H1 (cell line): ENCODE results near the gene MX1. TPM values are rescaled to one million over a fixed set of nuclear protein-coding genes. Genes with fewer than 3 reads are reported as not detected.

Experiments used
- CTCF ChIA-PET: fragments of 300-600 bp; sonication (Branson Sonifier 250); formaldehyde crosslinking; loops from one replicate; lab custom pipeline; 2021; ENCODE audit not compliant: partially characterized antibody; lab: Charles Lee
- POLR2A ChIA-PET: fragments of 300-600 bp; sonication (Branson Sonifier 250); formaldehyde crosslinking; loops from one replicate; lab custom pipeline; 2021; ENCODE audit warnings: inconsistent platforms; ENCODE audit not compliant: partially characterized antibody; lab: Charles Lee
- DNase-seq, 2 experiments: peaks; one replicate each; pipeline versions ENCODE4 v3.0.0 to v3.0.0-alpha.2; 2010 to 2022; ENCODE audit warnings: low spot score in 2 of 2, low read depth in 1 of 2, mixed read lengths in 1 of 2
- FAIRE-seq: peaks from 2 replicates; lab custom pipeline; 2011; peaks lifted over from hg19 to GRCh38; lab: Jason Lieb, UNC
- H2AFZ ChIP-seq: 2 replicates; pipeline ENCODE4 v1.8.1; 2012; ENCODE audit warnings: low read length, inconsistent platforms
- H2AK5ac ChIP-seq: 2 replicates; pipeline ENCODE4 v1.6.1; 2013; ENCODE audit warnings: low read depth, low read length
- H2BK120ac ChIP-seq: replicated peaks from 2 replicates; pipeline ENCODE3; 2013; ENCODE audit warnings: low read depth, low read length, inconsistent platforms
- H2BK12ac ChIP-seq: 2 replicates; pipeline ENCODE4 v1.6.1; 2013; ENCODE audit warnings: low read depth, low read length
- H2BK15ac ChIP-seq: 2 replicates; pipeline ENCODE4 v1.6.1; 2013; ENCODE audit warnings: low read length
- H2BK20ac ChIP-seq: 2 replicates; pipeline ENCODE4 v1.6.1; 2013; ENCODE audit warnings: low read length
- H2BK5ac ChIP-seq: 2 replicates; pipeline ENCODE4 v1.6.1; 2013; ENCODE audit warnings: low read depth, low read length
- H3K14ac ChIP-seq: 2 replicates; pipeline ENCODE4 v1.6.1; 2013; ENCODE audit warnings: inconsistent platforms; ENCODE audit not compliant: insufficient read length
- H3K18ac ChIP-seq: 2 replicates; pipeline ENCODE4 v1.6.1; 2013; ENCODE audit warnings: low read length; ENCODE audit errors: extremely low read depth
- H3K23ac ChIP-seq: 2 replicates; pipeline ENCODE4 v1.6.1; 2013; ENCODE audit warnings: inconsistent platforms; ENCODE audit not compliant: insufficient read length
- H3K23me2 ChIP-seq: 2 replicates; pipeline ENCODE4 v1.6.1; 2013; ENCODE audit warnings: low read depth, low read length
- H3K27ac ChIP-seq: 2 replicates; pipeline ENCODE4 v1.6.1; 2011; ENCODE audit warnings: low read depth, low read length, inconsistent platforms
- H3K27me3 ChIP-seq, 4 experiments: replicated peaks in 1 of 4; 1 replicate in 1 of 4; 2 replicates in 3 of 4; pipeline versions ENCODE4 v1.6.1 to v1.8.1; 2011 to 2013; ENCODE audit warnings: low read length in 3 of 4, mild to moderate bottlenecking in 3 of 4, inconsistent platforms in 2 of 4, mixed read lengths in 2 of 4, moderate library complexity in 1 of 4; ENCODE audit not compliant: control insufficient read depth in 3 of 4, insufficient read depth in 3 of 4; ENCODE audit errors: extremely low read depth in 1 of 4
- H3K36me3 ChIP-seq, 4 experiments: 2 replicates each; pipeline versions ENCODE4 v1.6.1 to v1.8.1; 2011 to 2013; ENCODE audit warnings: mild to moderate bottlenecking in 4 of 4, low read length in 3 of 4, moderate library complexity in 2 of 4, control low read depth in 1 of 4, inconsistent platforms in 1 of 4; ENCODE audit not compliant: insufficient read depth in 4 of 4, control insufficient read depth in 2 of 4
- H3K4ac ChIP-seq: replicated peaks from 2 replicates; pipeline ENCODE3; 2013; ENCODE audit warnings: low read length, low read depth, mixed read lengths, inconsistent platforms; ENCODE audit not compliant: insufficient read length
- H3K4me1 ChIP-seq, 4 experiments: replicated peaks in 1 of 4; 1 replicate in 1 of 4; 2 replicates in 3 of 4; pipeline versions ENCODE4 v1.6.1 to v1.8.1; 2011 to 2013; ENCODE audit warnings: low read length in 3 of 4, inconsistent platforms in 2 of 4, mixed read lengths in 1 of 4; ENCODE audit not compliant: insufficient read depth in 4 of 4, control insufficient read depth in 3 of 4
- H3K4me2 ChIP-seq, 2 experiments: 2 replicates each; pipeline versions ENCODE4 v1.6.1 to v1.8.1; 2011 to 2013; ENCODE audit warnings: low read depth in 2 of 2, low read length in 2 of 2, control low read depth in 1 of 2, inconsistent platforms in 1 of 2, mild to moderate bottlenecking in 1 of 2; ENCODE audit not compliant: insufficient read depth in 1 of 2
- H3K4me3 ChIP-seq, 4 experiments: fragments of 200-600, 300-600 bp in 1 of 4; sonication (generic), shearing (Covaris generic), sonication (Bioruptor Twin) in 1 of 4; 2 replicates each; pipeline versions ENCODE4 v1.5.1 to v1.8.1; 2011 to 2016; ENCODE audit warnings: low read length in 4 of 4, low read depth in 3 of 4, control low read depth in 2 of 4, inconsistent platforms in 2 of 4, mild to moderate bottlenecking in 2 of 4, mixed read lengths in 1 of 4, moderate library complexity in 1 of 4; ENCODE audit not compliant: insufficient read depth in 2 of 4; ENCODE audit errors: extremely low read depth in 1 of 4
- H3K56ac ChIP-seq: replicated peaks from 2 replicates; pipeline ENCODE3; 2013; ENCODE audit warnings: low read depth, mild to moderate bottlenecking, mixed read lengths, low read length, inconsistent platforms; ENCODE audit not compliant: insufficient read length
- H3K79me1 ChIP-seq: 2 replicates; pipeline ENCODE4 v1.6.1; 2013; ENCODE audit warnings: low read depth, low read length, control low read depth
- H3K79me2 ChIP-seq, 2 experiments: 2 replicates each; pipeline versions ENCODE4 v1.6.1 to v1.8.1; 2012 to 2013; ENCODE audit warnings: low read length in 2 of 2, mild to moderate bottlenecking in 2 of 2, inconsistent platforms in 1 of 2; ENCODE audit not compliant: insufficient read depth in 2 of 2, control insufficient read depth in 1 of 2
- H3K9ac ChIP-seq, 4 experiments: replicated peaks in 1 of 4; 1 replicate in 1 of 4; 2 replicates in 3 of 4; pipeline versions ENCODE4 v1.6.1 to v1.8.1; 2011 to 2013; ENCODE audit warnings: low read depth in 3 of 4, low read length in 3 of 4, control low read depth in 2 of 4, mild to moderate bottlenecking in 2 of 4, moderate library complexity in 2 of 4, inconsistent platforms in 1 of 4; ENCODE audit errors: extremely low read depth in 1 of 4
- H3K9me3 ChIP-seq, 2 experiments: 2 replicates each; pipeline versions ENCODE4 v1.6.1 to v1.8.1; 2012 to 2013; ENCODE audit warnings: mild to moderate bottlenecking in 2 of 2, moderate library complexity in 2 of 2, control low read depth in 1 of 2, inconsistent platforms in 1 of 2, low read depth in 1 of 2, low read length in 1 of 2, mixed read lengths in 1 of 2; ENCODE audit not compliant: insufficient read depth in 2 of 2
- H4K20me1 ChIP-seq, 2 experiments: replicated peaks in 1 of 2; 2 replicates each; pipeline versions ENCODE3 to v1.8.1; 2011 to 2013; ENCODE audit warnings: inconsistent platforms in 2 of 2, low read length in 2 of 2, mild to moderate bottlenecking in 1 of 2; ENCODE audit not compliant: insufficient read depth in 2 of 2, control insufficient read depth in 1 of 2
- H4K5ac ChIP-seq: 2 replicates; pipeline ENCODE4 v1.6.1; 2013; ENCODE audit warnings: low read length, low read depth, mixed read lengths, inconsistent platforms; ENCODE audit not compliant: insufficient read length
- H4K8ac ChIP-seq: 2 replicates; pipeline ENCODE4 v1.8.0; 2013; ENCODE audit warnings: mild to moderate bottlenecking, moderate library complexity, low read length, inconsistent platforms; ENCODE audit not compliant: insufficient read depth; ENCODE audit errors: extremely low read depth
- H4K91ac ChIP-seq: replicated peaks from 2 replicates; pipeline ENCODE3; 2013; ENCODE audit warnings: low read length, mixed read lengths, inconsistent platforms; ENCODE audit not compliant: insufficient read length
- CBX5 ChIP-seq: fragments of 300-800, 300-1000 bp; sonication (generic); IDR thresholded peaks from 2 replicates; pipeline ENCODE4 v1.7.1; 2016; ENCODE audit warnings: antibody characterized with exemption, low read length, low read depth
- POLR2A ChIP-seq, 2 experiments: IDR thresholded peaks; 1 replicate in 1 of 2; 2 replicates in 1 of 2; pipeline ENCODE4 v1.6.1; 2011; ENCODE audit warnings: low read depth in 2 of 2, low read length in 2 of 2, mild to moderate bottlenecking in 2 of 2; ENCODE audit errors: control extremely low read depth in 1 of 2
- SAP30 ChIP-seq: fragments of 300-600 bp; sonication (generic); IDR thresholded peaks from 2 replicates; pipeline ENCODE4 v1.7.1; 2012; ENCODE audit warnings: low read length, moderate library complexity, mild to moderate bottlenecking, inconsistent platforms; ENCODE audit not compliant: insufficient read depth, insufficient replicate concordance
- TBP ChIP-seq: IDR thresholded peaks from 2 replicates; pipeline ENCODE4 v1.6.1; 2011; ENCODE audit warnings: low read depth, low read length, improper control_type of control experiment
- WGBS, 2 experiments: shearing (Covaris generic) in 1 of 2; methylation state at CpG; one replicate each; pipeline versions ENCODE4 v1.1.6 to v1.1.7; 2013 to 2015; ENCODE audit warnings: low lambda C conversion rate in 2 of 2, mixed read lengths in 2 of 2, inconsistent platforms in 1 of 2, low coverage in 1 of 2, missing lambda C conversion rate in 1 of 2; ENCODE audit not compliant: insufficient replicate concordance in 2 of 2, insufficient coverage in 1 of 2, insufficient read length in 1 of 2; ENCODE audit errors: extremely low coverage in 1 of 2, missing lambda C conversion rate in 1 of 2; 5-methylcytosine and 5-hydroxymethylcytosine counted together
- polyA plus RNA-seq, 7 experiments: library from polyadenylated mRNA; depleted of rRNA in 3 of 7; stranded (reverse) in 5 of 7; unstranded in 2 of 7; fragments of >200 nt in 5 of 7; fragments of 200-250 nt in 2 of 7; gene quantifications; 1 replicate in 5 of 7; 2 replicates in 1 of 7; 4 replicates in 1 of 7; pipeline versions ENCODE4 v1.2.1 to v1.2.3, GENCODE V29; 2011 to 2013; ENCODE audit warnings: missing spikeins in 2 of 7, mixed read lengths in 2 of 7
- total RNA-seq: library from RNA; stranded (reverse); fragmentation: NEBNext Ultra II Directional; extraction: Animal tissue kit (Norgen Biotek cat#: 25700); gene quantifications from 2 replicates; pipeline ENCODE4 v1.2.1, GENCODE V29; 2021

MX1 gene
- total and polyA plus RNA-seq, 2 of the 8 experiments (the other 6 are each of a cell fraction or from before 2014, with no cell fraction given), result 3.8 to 5.7 TPM

DNA sequence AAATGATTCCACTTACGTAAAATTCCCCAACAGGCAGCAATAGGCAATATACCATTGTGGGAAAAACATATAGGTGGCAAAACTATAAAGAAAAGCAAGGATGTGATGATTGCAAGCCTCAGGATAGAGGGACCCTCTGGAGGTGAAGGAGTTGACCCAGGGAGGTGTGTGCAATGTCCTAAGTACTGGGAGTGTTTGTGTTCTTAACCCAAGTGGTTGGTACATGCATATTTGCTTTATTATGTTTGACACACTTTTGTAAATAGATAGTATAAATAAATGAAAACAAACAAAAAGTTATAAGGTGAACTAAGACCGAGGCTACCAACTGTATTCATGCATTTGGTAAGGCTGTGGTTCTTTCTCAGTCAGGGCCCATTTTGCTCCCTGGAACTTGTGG, 7.5 kb downstream of the MX1 start:
- FAIRE-seq (no peak), DNase-seq (no peak)
- Histone ChIP-seq H2AFZ (no peak overlapping the region), H3K4me3 (no peak overlapping the region), H3K23me2 (no peaks in the 10 kb centered on the region), H3K23ac (no peak overlapping the region), H2BK12ac (no peak overlapping the region), H3K79me1 (no peaks in the 10 kb centered on the region), H3K18ac (no peak overlapping the region), H4K91ac (no peak overlapping the region), H3K9me3 (peaks cover 0 to 2% of the 10 kb centered on the region in 2 experiments; a peak in 1 of 4 replicates), H2BK5ac (no peak overlapping the region), H4K20me1 (no peaks in the 10 kb centered on the region), H3K14ac (no peak overlapping the region), H3K4ac (no peak overlapping the region), H3K4me2 (no peak overlapping the region), H2BK120ac (no peak overlapping the region), H2AK5ac (no peak overlapping the region), H3K79me2 (no peaks in the 10 kb centered on the region), H3K27ac (no peak overlapping the region), H4K5ac (no peak overlapping the region), H3K36me3 (no peaks in the 10 kb centered on the region), H2BK20ac (no peak overlapping the region), H3K27me3 (no peaks in the 10 kb centered on the region; a peak in 2 of 7 replicates), H3K4me1 (no peaks in the 10 kb centered on the region), H2BK15ac (no peak overlapping the region), H3K56ac (no peak overlapping the region), H4K8ac (no peak overlapping the region), H3K9ac (no peak overlapping the region)
- 93% methylated on average over 2 of the region's 2 CpGs; no CpG with 5 or more reads in 1 of the 2 experiments for WGBS, 2 experiments
- CTCF ChIA-PET, result no interaction called here
- POLR2A ChIA-PET, result no interaction called here
- TF ChIP-seq CBX5, result no peak
- TF ChIP-seq POLR2A (IDR thresholded peaks at IDR 0.05; ENCODE audit: control extremely low read depth in 1 of 2, low read depth in 2 of 2, low read length in 2 of 2), result no peak
- TF ChIP-seq TBP, result no peak
- TF ChIP-seq SAP30, result no peak
